Keratinocyte (primary cell): ENCODE results near the gene SFXN2. TPM values are rescaled to one million over a fixed set of nuclear protein-coding genes. Genes with fewer than 3 reads are reported as not detected.
"Not testable (repeated sequence)": the region's sequence is repeated elsewhere in the genome, so short reads cannot be mapped to it uniquely, and the experiment has no call there.

Experiments used
- DNase-seq: peaks from one replicate; pipeline ENCODE4 v3.0.0-alpha.2; 2011; ENCODE audit warnings: low read depth, missing footprints, low spot score
- FAIRE-seq: peaks from 2 replicates; lab custom pipeline; 2011; peaks lifted over from hg19 to GRCh38; lab: Jason Lieb, UNC
- H2AFZ ChIP-seq: 2 replicates; pipeline ENCODE4 v1.6.0; 2012; ENCODE audit warnings: low read length, control low read depth, inconsistent platforms; ENCODE audit not compliant: control insufficient read depth
- H3K27ac ChIP-seq: 2 replicates; pipeline ENCODE4 v1.5.1; 2011; ENCODE audit warnings: low read length; ENCODE audit not compliant: control insufficient read depth, insufficient read depth
- H3K27me3 ChIP-seq: 3 replicates; pipeline ENCODE4 v1.6.0; 2011; ENCODE audit warnings: low read length; ENCODE audit not compliant: control insufficient read depth, insufficient read depth; ENCODE audit errors: extremely low read depth
- H3K36me3 ChIP-seq, 2 experiments: 2 replicates in 1 of 2; 3 replicates in 1 of 2; pipeline ENCODE4 v1.5.1; 2011; ENCODE audit warnings: low read length in 2 of 2, mild to moderate bottlenecking in 1 of 2; ENCODE audit not compliant: control insufficient read depth in 2 of 2, insufficient read depth in 2 of 2; ENCODE audit errors: extremely low read depth in 1 of 2
- H3K4me1 ChIP-seq: 3 replicates; pipeline ENCODE4 v1.5.1; 2011; ENCODE audit warnings: low read length; ENCODE audit not compliant: control insufficient read depth, insufficient read depth; ENCODE audit errors: extremely low read depth
- H3K4me2 ChIP-seq: 3 replicates; pipeline ENCODE4 v1.6.0; 2011; ENCODE audit warnings: low read depth, low read length; ENCODE audit not compliant: control insufficient read depth, insufficient read depth; ENCODE audit errors: extremely low read depth
- H3K4me3 ChIP-seq, 3 experiments: fragments of 200-600 bp in 1 of 3; sonication (generic) in 1 of 3; 2 replicates in 2 of 3; 3 replicates in 1 of 3; pipeline ENCODE4 v1.5.1; 2011 to 2016; ENCODE audit warnings: low read length in 3 of 3, mild to moderate bottlenecking in 3 of 3, control low read depth in 2 of 3, inconsistent platforms in 1 of 3, low read depth in 1 of 3, mixed read lengths in 1 of 3, mixed run types in 1 of 3, moderate library complexity in 1 of 3; ENCODE audit not compliant: control insufficient read depth in 2 of 3, insufficient read depth in 2 of 3; ENCODE audit errors: extremely low read depth in 1 of 3
- H3K79me2 ChIP-seq: 2 replicates; pipeline ENCODE4 v1.6.0; 2012; ENCODE audit warnings: low read length; ENCODE audit not compliant: control insufficient read depth, insufficient read depth
- H3K9ac ChIP-seq: 3 replicates; pipeline ENCODE4 v1.6.0; 2011; ENCODE audit warnings: low read length; ENCODE audit not compliant: control insufficient read depth, insufficient read depth; ENCODE audit errors: extremely low read depth
- H3K9me1 ChIP-seq: 3 replicates; pipeline ENCODE4 v1.6.0; 2011; ENCODE audit warnings: low read length; ENCODE audit not compliant: control insufficient read depth, insufficient read depth; ENCODE audit errors: extremely low read depth
- H3K9me3 ChIP-seq: 2 replicates; pipeline ENCODE4 v1.5.1; 2012; ENCODE audit warnings: low read depth, low read length; ENCODE audit not compliant: control insufficient read depth
- H4K20me1 ChIP-seq: 3 replicates; pipeline ENCODE4 v1.6.0; 2011; ENCODE audit warnings: low read length; ENCODE audit not compliant: control insufficient read depth, insufficient read depth; ENCODE audit errors: extremely low read depth
- CTCF ChIP-seq, 3 experiments: IDR thresholded peaks in 1 of 3; conservative IDR thresholded peaks in 1 of 3; optimal IDR thresholded peaks in 1 of 3; 2 replicates in 2 of 3; 3 replicates in 1 of 3; pipeline versions ENCODE3 to v1.5.1; 2011; ENCODE audit warnings: low read length in 3 of 3, mild to moderate bottlenecking in 3 of 3, moderate library complexity in 2 of 3, control low read depth in 1 of 3, inconsistent platforms in 1 of 3; ENCODE audit not compliant: insufficient read depth in 2 of 3; ENCODE audit errors: extremely low read depth in 1 of 3
- EZH2 ChIP-seq: IDR thresholded peaks from one replicate; pipeline ENCODE4 v1.6.1; 2012; ENCODE audit warnings: inconsistent platforms, mild to moderate bottlenecking, low read length, moderate library complexity
- dilution Hi-C: fragments of 300-500 bp; cut with MboI; formaldehyde crosslinking; loops from one replicate; pipeline ENCODE4 v1.7.0; 2020; ENCODE audit warnings: low sequenced_read_pairs; ENCODE audit not compliant: extremely low pct_ligation_motif_present
- polyA plus RNA-seq, 5 experiments: library from polyadenylated mRNA; depleted of rRNA in 3 of 5; stranded (reverse) in 3 of 5; stranded (forward) in 1 of 5; unstranded in 1 of 5; fragments of >200 nt; gene quantifications; 1 replicate in 1 of 5; 2 replicates in 3 of 5; 3 replicates in 1 of 5; pipeline versions ENCODE4 v1.2.1 to v1.2.3, GENCODE V29; 2011 to 2012; ENCODE audit warnings: missing spikeins in 2 of 5, low read depth in 1 of 5, low replicate concordance in 1 of 5

SFXN2 gene
- polyA plus RNA-seq, 1 donor (not counting 4 experiments of a cell fraction or from before 2014, with no cell fraction given): 5.0 TPM

GRCh38 chr10:102757323-102757722, 42.9 kb downstream of the SFXN2 start:
- Histone ChIP-seq H3K27ac (no peak overlapping the region), H2AFZ (no peak overlapping the region), H3K79me2 (peaks cover 30% of the 10 kb centered on the region), H3K9me3 (no peaks in the 10 kb centered on the region), H3K36me3 (peaks cover 1 to 4% of the 10 kb centered on the region in 2 experiments), H3K9me1 (peaks cover 2% of the 10 kb centered on the region), H3K9ac (no peak overlapping the region), H3K4me1 (no peaks in the 10 kb centered on the region), H3K4me2 (no peak overlapping the region), H4K20me1 (no peaks in the 10 kb centered on the region), H3K27me3 (no peaks in the 10 kb centered on the region), H3K4me3 (no peak overlapping the region)
- dilution Hi-C loops: no loop called here
- FAIRE-seq (no peak), DNase-seq (no peak)
- no peak for TF ChIP-seq CTCF (optimal IDR thresholded peaks at IDR 0.05 in 1 of 3, IDR thresholded peaks at IDR 0.05 in 1 of 3, conservative IDR thresholded peaks at IDR 0.05 in 1 of 3; ENCODE audit: extremely low read depth in 1 of 3, insufficient read depth in 2 of 3, low read length in 3 of 3)
- TF ChIP-seq EZH2: no peak

- Histone ChIP-seq H3K4me1 (no peaks in the 10 kb centered on the region), H2AFZ (no peak overlapping the region), H3K36me3 (peaks cover 0 to 1% of the 10 kb centered on the region in 2 experiments), H3K9me3 (no peaks in the 10 kb centered on the region), H3K79me2 (peaks cover 24% of the 10 kb centered on the region), H3K4me3 (no peak overlapping the region), H3K27me3 (no peaks in the 10 kb centered on the region), H3K4me2 (no peak overlapping the region), H4K20me1 (no peaks in the 10 kb centered on the region), H3K9ac (no peak overlapping the region), H3K9me1 (peaks cover 2% of the 10 kb centered on the region), H3K27ac (no peak overlapping the region)
- no peak for TF ChIP-seq EZH2
- TF ChIP-seq CTCF (optimal IDR thresholded peaks at IDR 0.05 in 1 of 3, IDR thresholded peaks at IDR 0.05 in 1 of 3, conservative IDR thresholded peaks at IDR 0.05 in 1 of 3; ENCODE audit: extremely low read depth in 1 of 3, insufficient read depth in 2 of 3, low read length in 3 of 3): no peak
- DNase-seq (no peak), FAIRE-seq (no peak)
- dilution Hi-C loops: no loop called here
Measured at GRCh38 chr10:102758240-102758932, 44.0 kb downstream of the SFXN2 start.

GRCh38 chr10:102758933-102759262, 44.5 kb downstream of the SFXN2 start:
- H2AFZ ChIP-seq, H3K9me3 ChIP-seq, DNase-seq, H3K27me3 ChIP-seq, H3K4me3 ChIP-seq, H3K9ac ChIP-seq, H3K4me1 ChIP-seq, H3K36me3 ChIP-seq, H3K4me2 ChIP-seq, dilution Hi-C loops, FAIRE-seq, H4K20me1 ChIP-seq, H3K27ac ChIP-seq, H3K9me1 ChIP-seq: not testable (repeated sequence)
- peaks cover 24% of the 10 kb centered on the region for H3K79me2 ChIP-seq
